EL (cell line): Measurements from ENCODE around the gene GIGYF1.
"Not testable (repeated sequence)": the region's sequence is repeated elsewhere in the genome, so short reads cannot be mapped to it uniquely, and the experiment has no call there.

ENCODE experiments used
- DNase-seq: peaks from one replicate; pipeline ENCODE4 v3.0.0-alpha.2; 2016

The GIGYF1 gene

DNA sequence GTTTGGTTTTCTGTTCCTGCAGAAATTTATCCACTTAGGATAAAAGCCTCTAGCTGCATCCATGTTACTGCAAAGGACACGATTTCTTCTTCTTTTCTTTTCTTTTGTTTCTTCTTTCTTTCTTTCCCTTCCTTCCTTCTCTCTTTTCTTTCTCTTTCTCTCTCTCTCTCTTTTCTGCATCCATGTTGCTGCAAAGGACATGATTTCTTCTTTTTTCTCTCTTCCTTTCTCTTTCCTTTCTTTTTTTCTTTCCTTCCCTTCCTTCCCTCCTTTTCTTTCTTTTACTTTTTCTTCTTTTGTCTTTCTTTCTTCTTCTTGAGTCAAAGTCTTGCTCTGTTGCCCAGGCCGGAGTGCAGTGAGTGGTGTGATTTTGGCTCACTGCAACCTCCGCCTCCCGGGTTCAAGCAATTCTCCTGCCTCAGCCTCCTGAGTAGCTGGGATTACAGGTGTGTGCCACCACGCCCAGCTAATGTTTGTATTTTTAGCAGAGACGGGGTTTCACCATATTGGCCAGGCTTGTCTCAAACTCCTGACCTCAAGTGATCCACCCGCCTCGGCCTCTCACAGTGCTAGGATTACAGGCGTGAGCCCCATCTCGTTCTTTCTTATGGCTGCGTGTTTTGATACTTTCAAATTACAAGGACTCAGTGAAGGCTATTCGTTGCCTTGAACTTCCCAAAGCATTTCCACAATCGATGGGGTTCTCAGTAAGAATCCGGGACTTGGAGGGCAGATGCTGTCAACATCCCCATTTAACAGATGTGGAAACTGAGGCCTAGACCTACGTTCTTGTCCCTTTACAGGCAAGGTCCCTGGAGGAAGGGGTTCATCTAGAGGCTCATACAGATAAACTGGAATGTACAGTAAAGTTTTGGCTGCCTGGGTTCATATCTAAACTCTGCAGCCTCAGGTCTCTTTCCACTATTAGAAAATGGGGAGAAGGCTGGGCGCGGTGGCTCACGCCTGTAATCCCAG, 22.4 kb downstream of the GIGYF1 start:
- DNase-seq = no peak

DNA sequence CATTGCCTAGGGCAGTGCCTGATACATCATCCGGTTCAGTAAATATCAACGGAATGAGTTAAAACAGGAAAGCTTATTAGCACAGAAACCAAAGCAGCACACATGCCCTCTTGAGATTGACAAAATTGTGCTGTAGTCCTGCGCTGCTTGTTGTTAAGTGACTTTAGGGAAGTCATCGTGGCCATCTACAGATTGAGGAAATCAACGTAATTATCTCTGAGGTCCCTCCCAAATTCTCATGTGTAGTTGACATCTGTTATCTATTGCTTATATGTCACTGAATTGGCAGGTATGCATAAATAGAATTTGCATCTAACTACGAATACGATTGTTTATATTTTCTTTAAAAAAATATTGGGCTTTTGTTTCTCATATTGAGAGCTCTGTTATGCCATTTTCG, 24.0 kb downstream of the GIGYF1 start:
- DNase-seq = no peak

- DNase-seq = not testable (repeated sequence)
These were observed 24.9 kb downstream of the GIGYF1 start for GRCh38 chr7:100669106-100669505.

- no peak for DNase-seq
These were observed 26.0 kb downstream of the GIGYF1 start for GRCh38 chr7:100668069-100668449.

DNA sequence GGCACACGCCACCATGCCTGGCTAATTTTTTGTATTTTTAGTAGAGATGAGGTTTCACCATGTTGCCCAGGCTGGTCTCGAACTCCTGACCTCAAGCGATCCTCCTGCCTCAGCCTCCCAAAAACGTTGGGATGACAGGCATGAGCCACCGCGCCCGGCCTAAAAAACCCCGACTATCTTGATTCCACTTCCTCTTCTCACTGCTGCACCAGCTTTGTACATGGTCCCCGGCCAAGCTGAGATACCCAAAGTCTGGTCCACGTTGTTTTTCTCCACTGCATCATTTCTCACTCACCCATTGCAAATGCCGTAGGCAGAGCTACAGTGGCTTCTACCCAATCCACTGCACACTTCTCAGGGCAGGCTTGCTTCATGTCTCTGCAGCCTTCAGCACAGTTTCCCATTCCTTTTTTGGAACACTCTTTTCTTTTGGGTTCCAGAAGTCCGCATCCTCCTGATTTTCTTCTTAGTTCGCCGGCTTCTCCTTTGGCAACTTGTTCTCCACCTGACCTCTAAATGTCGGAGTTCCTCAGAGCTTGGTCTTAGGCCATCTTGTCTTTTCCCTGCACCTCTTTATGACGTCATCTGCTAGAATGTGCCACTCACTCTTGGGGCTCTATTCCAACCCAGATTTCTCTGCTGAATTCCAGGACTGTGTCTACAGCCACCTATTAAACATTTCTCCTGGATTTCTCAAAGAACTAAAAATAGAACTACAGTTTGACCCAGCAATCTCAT, 26.6 kb downstream of the GIGYF1 start:
- no peak for DNase-seq

GRCh38 chr7:100665168-100665726, 28.8 kb downstream of the GIGYF1 start:
- no peak for DNase-seq

GRCh38 chr7:100662194-100662776, 31.8 kb downstream of the GIGYF1 start:
- DNase-seq = not testable (repeated sequence)

DNA sequence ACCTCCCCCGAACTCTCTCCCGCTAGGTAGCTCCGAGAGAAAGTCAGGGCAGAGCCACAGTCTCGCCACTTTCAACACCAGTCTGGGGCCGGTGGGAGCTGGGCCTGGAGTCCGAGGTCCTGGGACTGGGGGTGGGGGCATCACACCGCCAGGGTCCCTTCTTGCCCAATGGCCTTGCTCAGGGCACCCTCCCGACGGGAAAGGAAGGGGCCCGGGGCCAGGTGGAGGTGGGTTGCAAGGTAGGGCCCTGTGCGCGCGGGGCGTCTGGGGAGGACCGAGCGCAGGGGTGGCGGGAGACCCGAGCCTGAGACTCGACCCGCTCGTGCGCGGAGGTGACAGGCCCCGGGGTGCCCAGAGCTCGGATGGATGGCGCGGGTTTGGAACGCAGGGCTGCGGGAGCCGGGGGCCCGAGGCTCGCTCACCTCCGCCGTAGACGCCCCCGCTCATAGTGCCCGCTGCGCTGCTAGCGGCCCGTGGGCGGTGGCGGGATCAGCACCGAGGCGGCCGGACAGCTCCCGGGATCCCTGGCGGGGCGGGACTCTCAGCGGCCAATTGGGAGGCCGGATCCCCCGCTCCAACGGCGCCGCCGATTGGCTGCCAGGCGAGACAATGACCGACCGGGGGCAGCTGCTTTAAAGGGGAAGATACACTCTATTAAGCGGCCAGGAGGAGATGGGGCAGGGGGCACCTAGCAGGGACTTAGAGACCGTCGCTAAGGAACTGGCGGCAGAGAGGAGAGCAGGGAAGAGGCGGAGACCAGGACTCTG, 38.0 kb downstream of the GIGYF1 start, which contains the start of gene ACTL6B:
Gene ACTL6B (minus strand): TSS at position 541 of the 767 bp plus-strand sequence. CDS start 94 bp downstream, at position 447.
- DNase-seq = peak; percentile 22

- no peak for DNase-seq
These were observed 38.9 kb downstream of the GIGYF1 start for GRCh38 chr7:100654908-100655831.

DNA sequence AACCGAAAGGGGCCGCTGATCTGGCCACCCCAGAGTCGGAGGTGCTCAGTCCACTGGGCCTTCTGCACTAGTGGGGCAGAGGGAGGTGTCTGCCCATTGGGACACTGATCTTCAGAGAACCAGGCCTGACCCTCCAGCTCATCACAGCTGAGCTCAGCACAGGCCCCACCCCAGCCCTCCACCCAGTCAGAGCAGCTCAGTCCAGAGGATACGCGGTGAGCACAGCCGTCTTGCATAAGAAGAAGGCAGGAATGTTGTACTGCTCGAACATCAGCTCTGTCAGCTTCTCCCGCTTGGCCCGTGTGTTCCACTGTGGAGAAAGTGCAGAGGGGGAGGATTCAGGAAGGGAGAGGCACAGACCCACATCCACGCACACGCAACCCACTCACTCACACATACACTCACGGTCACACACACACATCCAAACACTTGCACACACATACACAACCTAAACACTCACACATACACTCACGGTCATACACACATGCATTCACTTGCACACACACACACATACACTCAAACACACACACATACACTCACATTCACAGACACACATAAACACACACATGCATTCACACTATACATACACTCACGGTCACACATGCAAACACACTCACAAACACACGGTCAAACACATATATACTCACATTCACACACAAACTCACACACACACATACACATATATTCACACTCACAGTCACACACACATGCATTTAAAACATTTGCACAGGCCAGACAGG, 44.1 kb downstream of the GIGYF1 start:
- DNase-seq = no peak

DNA sequence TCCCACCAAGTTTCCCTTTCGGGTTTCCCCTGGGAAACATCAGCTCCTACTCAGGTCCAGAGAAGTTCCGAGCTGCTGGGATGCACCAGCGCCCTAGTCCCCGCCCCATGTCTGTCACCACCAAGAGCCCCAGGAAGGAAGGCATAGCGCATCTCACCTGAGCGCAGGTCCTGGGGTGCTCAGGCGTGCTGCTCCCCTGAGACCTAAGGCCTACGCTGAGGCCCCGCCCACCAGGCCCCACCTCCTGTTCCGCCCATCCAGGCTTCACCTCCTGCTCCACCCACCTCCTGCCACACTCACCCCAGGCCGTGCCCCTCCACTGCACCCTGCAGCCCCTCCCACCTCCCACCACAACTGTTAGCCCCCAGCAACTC, 51.5 kb downstream of the GIGYF1 start:
- no peak for DNase-seq

DNA sequence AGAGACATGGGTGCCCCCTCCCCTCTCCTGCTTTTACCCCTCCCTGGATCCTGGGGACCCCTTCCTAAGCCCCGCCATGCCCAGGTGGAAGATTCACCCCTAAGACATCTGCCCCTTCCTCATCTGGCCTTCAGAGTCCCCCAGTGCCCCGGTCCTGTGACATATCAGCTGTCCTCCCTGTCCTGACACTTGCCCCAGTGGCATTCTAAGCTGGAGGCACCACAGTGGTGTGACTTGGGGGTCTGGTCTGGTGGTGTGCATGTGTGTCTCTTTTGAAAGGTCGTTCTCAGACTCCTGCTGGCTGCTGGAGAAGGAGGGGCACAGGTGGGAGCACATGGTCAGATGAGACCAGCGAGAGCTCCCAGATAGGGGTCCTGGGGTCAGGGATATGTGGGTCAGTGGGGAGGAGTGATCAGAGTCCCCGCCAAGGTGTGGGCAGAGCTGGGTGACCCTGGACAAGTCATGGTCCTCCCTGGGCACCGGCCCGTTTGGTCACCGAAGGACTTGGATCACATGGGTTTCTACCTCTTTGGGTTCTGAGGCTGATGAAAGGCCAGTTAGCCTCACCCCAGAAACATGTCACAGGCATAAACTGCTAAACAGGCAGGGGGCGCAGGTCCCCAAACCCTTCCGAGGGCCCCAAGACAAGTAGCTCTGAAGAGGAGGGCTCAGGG, 52.1 kb downstream of the GIGYF1 start:
- DNase-seq = no peak

DNA sequence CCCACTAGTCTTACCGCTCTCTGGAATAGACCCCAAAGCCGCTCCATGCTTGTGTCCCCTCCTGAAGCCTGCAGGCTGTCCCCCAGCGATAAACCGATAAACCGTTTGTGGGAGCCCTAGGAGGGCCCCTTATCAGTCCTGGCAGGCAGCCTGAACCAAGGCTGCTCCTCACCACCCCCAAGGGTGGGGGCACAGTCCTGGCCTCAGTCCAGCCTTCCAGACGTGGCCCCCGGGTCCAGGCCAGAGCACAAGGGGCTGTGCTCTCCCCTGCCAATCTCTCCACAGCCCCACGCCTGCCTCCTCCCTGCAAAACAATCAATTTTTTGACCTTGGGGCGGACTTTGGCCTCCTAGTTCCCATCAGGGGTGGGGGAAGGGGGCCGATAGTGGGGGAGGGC, 52.6 kb downstream of the GIGYF1 start, which contains the start of gene TFR2:
Gene TFR2 (minus strand): TSS at position 90 of the 397 bp plus-strand sequence. CDS start 43 bp downstream, at position 47.
- no peak for DNase-seq

GRCh38 chr7:100640517-100641440, 53.3 kb downstream of the GIGYF1 start:
- DNase-seq = no peak

DNA sequence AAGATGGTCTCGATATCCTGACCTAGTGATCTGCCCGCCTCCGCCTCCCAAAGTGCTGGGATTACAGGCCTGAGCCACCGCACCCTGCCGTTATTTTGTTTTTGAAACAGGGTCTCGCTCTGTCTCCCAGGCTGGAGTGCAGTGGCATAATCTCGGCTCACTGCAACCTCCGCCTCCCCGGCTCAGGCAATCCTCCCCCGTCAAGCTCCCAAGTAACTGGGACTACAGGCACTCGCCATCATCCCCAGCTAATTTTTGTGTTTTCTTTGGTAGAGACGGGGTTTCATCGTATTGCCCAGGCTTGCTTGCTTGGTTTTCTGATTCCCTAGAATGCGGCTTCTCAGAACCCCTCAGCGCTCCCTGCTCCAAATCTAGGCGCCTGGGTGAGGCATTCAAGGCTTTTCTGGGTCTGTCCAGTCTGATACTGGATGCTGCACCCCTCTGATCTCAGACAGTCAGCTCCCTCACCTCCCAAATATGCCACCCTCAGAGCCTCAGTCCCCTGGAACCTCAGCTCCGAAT, 54.0 kb downstream of the GIGYF1 start:
- DNase-seq = no peak

DNA sequence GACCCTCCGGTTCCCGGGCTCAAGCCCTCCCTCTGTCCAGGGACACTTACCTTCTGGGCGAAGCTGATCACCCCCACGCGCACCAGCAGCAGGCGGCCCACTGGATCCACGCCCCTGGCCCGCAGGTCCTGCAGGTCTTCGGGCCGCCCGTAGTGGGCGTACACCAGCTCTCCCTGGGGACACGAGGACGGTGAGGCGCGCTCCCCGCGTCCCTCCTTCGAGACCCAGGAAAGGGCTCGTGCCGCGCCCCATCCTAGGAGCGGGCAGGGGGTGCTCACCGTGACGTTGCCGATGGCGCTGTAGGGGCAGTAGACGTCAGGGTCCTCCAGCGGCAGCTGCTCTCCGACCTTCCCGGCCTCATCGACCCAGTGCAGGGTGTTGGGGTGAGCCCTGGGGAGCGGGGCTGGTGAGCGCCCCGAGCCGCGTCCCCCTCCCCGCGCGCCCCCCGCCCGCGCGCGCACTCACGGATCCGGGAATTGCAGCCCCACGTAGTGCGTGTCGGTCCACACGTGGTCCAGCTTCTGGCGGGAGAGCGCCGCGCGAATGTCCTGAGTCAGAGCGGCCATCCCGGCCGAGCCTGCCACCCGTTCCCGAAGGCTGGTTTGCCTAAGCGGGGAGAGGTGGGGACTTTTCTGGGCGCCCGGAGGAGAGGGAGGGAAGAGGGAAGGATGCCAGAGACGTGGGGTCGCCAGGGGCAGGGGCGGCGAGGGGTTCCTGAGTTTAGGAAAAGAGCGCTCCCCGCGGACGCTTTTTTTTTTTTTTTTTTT, 60.9 kb downstream of the GIGYF1 start:
- peak; percentile 30 for DNase-seq

DNA sequence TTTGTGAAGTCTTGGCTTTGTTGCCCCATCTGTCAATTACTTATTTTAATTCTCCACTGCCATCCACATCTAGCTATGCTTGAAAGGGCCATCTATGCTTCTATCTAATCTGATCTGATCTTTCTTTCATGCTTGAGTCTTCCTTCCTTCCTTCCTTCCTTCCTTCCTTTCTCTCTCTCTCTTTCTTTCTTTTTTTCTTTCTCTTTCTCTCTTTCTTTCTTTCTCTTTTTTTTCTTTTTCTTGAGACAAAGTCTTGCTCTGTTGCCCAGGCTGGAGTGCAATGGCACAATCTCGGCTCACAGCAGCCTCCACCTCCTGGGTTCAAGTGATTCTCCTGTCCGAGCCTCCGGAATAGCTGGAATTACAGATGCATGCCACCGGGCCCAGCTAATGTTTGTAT, 64.0 kb downstream of the GIGYF1 start:
- DNase-seq = no peak
